ENCODE results near the gene L3MBTL3.

L3MBTL3 gene

GRCh38 chr6:130029163-130029562 is 10.8 kb downstream of the L3MBTL3 start:
- DNase-seq = no peak

GRCh38 chr6:130032758-130033340 is 14.5 kb downstream of the L3MBTL3 start:
- DNase-seq = no peak

- DNase-seq = no peak
Measured at GRCh38 chr6:130033949-130034348, 15.6 kb downstream of the L3MBTL3 start.

DNA sequence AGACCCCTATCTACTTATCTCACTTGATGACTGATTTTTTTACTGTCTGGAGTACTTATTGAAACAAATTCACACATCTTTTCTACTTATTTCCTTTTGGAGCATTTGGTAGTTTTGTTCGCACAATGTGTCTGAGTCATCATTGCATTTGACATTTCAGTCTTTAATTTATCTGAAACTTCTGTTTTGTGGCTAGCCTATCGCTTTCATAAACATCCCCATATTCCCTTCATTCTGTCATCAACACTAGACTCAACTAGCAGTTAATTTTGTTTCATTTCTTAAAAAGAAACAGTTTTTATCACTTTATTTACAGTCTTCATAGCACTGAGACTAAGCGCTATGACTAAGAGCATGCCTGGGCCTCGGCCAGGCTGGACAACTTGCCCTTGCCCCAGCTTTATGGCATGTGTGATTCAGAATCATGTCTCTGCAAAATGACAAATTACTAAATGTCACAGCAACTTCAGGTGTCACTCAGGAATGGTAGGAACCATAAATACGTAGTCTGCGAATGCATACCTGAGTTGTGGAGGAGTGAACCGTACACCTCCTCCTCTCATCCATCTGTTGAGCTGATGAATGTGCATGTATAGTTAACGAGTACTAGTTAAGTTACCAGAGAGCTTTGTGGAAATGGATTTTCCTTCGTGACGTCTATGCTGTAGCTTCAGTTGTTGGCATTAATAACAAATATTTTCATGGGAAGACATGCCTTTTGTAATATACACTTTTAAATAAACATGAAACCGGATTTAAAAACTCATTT is 16.2 kb downstream of the L3MBTL3 start:
- DNase-seq = no peak

DNA sequence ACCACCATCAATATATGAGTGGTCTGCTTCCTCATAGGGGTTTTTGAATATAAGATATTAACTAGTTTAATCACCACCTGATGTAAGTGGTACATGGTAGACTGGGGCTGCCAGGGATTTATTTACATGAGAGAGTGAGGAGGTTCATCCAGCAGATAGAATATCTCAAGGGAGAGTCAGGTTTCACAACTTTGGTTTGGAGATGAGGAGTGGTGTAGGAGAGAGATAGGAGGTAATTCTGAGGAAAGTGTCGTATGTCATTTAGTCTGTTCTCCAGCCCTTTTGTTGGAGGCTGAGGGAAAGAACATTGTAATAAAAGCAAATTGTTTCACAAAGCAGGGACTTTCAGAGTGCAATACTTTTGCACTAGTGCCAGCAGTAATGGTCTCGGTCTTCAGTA is 16.8 kb downstream of the L3MBTL3 start:
- DNase-seq = no peak

DNA sequence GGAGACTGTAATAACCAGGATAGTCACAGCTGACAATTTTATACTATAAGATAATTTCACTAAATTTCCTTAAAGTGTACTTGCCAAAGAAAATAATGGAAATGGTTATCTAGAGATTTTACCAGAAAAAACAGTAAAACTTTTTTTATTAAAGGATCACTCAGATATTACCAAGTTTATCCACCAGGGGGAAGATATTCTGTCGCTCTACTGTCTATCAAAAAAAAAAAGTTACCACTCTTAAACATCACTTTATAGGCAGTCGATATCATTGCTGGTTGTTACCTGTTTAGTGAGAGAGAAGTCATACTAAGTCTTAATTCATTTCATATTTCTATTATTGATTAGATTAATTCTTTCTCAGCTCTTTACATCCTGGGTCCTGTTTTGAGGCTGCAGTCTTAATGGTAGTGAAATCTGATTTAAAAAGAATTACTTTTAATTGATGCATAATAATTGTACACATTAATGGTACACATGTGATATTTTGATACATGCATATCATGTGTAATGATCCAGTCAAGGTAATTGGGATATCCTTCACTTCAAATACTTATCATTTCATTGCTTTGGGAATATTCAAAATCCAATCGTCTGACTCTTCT is 18.9 kb downstream of the L3MBTL3 start:
- no peak for DNase-seq

DNA sequence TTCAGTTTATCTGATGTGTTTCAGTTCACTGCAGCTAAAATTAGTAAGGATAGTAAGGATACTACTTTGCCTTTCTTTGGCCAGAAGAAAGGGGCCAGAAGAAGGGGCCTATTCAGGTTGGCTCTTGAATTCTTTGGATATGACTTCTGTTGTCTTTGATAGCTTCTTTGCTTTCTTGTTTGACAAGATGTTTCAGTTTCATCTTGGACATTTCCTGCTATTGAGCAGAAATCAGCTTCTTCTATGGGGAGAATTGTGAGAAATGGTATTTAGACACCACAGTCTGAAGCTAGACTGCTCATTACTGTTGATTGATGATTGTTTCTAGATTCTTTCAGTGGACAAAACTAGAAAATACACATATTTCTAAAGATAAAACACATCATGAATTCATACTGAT is 23.2 kb downstream of the L3MBTL3 start:
- no peak for DNase-seq

DNA sequence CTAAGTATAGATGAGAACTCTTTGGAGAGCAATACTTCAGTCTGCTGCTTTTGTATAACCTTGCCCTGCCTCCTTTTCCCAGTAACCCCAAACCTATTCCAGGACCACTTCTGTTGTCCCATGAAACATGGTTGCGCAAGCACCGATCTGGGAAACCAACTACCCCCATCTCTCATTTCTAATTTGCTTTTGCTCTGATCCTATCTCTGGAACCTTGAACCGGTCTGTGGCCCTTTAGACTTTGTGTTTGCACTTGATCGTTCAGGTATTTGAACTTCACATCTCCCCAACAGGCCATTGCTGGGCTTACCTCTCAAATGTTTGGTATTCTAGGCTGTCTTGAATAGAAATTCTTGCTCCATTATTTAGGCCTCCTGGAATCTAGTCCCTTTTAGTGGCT is 25.0 kb downstream of the L3MBTL3 start:
- DNase-seq = no peak

- DNase-seq = no peak
Measured at GRCh38 chr6:130045622-130046021, 27.2 kb downstream of the L3MBTL3 start.

DNA sequence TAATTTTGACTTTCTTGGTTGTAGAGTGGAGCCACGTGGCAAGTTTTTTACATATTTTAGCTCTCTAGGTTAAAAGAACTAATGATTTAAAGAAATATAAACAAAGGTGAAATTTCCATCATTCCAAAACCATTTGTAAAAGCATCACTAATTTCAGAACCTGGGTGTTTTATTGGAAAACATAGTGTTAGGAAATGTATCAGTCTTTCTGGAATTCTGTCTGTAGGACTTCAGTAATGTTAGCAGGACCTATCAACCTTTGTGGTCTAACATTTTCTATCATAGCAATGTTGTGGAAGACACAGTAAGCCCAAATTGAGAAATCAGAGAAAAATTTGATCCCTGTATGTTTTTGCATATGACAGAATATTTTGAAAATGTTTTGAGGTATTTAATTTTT is 28.3 kb downstream of the L3MBTL3 start:
- no peak for DNase-seq

GRCh38 chr6:130047088-130047995 is 29.0 kb downstream of the L3MBTL3 start:
- no peak for DNase-seq

DNA sequence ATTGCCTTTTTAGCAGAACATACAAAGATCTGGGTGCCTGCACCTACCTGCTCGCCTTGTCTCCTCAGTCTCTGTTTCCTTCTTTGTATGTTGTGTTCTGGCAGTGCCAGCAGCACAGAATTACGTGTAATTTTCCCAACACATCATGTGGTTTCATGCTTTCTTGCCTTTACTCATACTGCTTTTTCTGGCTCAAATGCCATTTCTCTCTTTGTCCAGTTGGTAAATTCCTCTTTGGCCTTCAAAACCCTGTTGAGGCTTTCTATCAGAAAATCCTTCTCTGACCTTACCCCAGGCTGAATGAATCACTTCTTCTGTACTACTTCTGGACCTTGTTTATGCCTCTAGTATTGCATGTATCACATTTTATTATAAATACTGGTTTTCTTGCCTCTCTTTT is 31.8 kb downstream of the L3MBTL3 start:
- DNase-seq = no peak

DNA sequence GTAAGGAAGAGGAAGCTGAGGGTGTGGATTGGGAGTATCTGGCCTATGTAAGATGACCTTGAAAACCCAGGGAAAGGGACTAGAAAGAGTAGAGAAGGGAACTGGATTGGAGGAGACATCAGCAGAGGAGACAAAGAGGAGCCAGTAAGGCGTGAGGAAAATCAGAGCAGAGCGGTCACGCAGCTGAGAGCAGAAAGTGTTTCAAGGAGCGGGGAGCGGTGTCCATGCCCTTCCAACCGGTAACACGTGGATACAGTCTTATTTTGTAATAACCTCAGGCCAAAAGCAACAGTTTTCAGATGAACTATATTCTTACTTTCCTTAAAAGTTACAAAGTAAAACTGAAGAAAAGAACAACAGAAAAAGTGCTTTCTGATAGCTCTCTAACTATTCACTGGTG is 36.3 kb downstream of the L3MBTL3 start:
- no peak for DNase-seq

DNA sequence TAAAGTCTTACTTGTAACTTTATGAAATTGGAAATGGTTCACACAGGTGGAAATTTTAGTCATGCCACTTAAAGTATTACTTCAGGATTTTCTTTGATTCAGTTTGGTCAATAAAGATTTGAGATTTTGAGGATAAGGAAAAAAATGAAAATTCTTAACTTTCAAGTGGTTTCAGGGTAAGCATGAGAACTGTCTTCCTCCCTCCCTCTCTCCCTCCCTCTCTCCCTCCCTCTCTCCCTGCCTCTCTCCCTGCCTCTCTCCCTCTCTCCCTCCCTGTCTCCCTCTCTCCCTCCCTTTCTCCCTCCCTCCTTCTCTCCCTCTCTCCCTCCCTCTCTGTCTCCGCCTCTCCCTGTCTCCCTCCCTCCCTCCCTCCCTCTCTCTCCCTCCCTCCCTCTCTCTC is 36.9 kb downstream of the L3MBTL3 start:
- no peak for DNase-seq

GRCh38 chr6:130057495-130057894 is 39.1 kb downstream of the L3MBTL3 start:
- DNase-seq = no peak

GRCh38 chr6:130063806-130064205 is 45.4 kb downstream of the L3MBTL3 start:
- no peak for DNase-seq

GRCh38 chr6:130065609-130066156 is 47.3 kb downstream of the L3MBTL3 start:
- no peak for DNase-seq

DNA sequence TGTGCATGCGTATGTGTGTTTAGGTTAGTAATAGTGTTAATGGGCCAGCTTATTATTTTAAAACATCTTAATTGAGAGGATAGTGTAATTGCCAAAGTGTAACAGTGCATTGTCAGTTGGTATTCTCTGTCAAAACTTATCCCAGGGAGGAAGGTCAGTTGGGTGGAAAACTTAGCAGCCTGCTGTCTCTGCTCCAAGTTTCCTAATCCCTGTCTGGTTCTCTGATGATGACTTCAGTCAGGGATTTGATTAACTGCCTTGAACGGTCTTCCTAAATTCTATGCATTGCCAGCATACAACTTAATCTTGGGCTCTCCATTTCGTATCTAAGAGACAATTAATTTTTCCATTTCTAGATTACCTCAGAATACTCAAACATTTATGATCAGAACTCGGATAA is 51.1 kb downstream of the L3MBTL3 start:
- DNase-seq = no peak

DNA sequence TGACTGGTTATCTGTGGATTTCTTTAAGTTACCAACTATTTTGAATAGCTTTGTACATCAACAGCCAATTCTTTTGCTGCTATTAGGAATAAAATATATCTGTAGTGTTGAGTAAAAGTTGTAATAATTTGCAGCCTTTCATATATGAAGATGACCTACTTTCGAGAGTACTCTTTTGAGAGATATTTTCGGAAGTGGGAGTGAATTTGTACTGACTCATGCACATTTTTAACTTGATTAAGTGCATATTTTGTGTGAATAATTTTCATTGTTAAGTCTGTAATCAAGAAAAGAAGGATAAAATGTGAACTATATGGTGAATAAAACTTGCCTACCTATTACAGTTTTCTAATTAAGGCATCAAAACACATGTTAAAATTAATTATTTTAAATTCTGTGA is 51.9 kb downstream of the L3MBTL3 start:
- no peak for DNase-seq

GRCh38 chr6:130070792-130071191 is 52.4 kb downstream of the L3MBTL3 start:
- DNase-seq = peak; percentile 28

DNA sequence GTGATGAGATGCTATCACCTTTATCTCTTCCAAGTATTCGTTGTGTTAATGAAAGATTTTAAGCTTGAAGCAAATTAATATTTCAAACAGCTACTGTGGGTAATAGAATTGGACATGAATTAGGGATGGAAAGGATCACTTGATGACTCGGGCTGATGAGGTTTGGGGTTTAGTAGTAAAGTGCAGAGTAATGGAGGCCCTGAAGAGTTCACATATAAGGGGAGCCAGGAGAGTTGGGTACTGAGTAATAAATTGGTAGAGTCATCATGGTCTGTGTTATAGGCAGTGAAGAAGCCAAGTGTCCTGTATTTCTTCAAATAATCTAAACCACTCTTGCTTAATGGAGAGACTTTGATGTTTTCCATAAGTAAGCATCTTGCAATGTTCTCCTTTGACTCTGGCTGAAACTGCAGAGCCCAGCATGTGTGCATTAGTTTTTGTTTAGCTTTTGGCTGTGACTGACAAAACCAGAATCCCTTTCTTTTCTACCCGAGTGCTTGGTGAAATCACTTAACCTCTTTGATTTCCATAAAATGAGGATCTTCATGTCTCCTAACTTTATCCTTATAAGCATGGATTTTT is 57.6 kb downstream of the L3MBTL3 start:
- DNase-seq = no peak

- DNase-seq = no peak
Measured at GRCh38 chr6:130076512-130076911, 58.1 kb downstream of the L3MBTL3 start.

DNA sequence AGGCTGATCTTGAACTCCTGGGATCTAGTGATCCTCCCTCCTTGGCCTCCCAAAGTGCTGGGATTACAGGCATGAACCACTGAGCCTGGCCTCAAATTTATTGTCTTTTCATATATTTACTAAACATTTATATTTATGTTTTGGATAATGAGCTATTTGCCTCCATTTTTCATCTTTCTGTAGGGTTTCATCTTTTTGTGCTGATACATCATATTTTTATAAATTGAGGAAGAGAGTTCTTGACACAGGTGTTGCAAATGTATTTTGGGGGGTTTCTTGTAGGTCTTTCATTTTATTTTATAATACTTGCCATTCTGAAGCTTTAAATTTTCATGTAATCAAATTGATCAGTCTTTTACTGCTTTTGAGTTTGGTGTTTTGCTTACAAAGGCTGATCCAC is 72.4 kb downstream of the L3MBTL3 start:
- DNase-seq = no peak

Measured in DMS79 treated with DMSO at 0.1 percent for 48 hours (cell line).